SK-N-SH (cell line): ENCODE data around the gene TRNP1. TPM values are rescaled to one million over a fixed set of nuclear protein-coding genes. Genes with fewer than 3 reads are reported as not detected.
A peak's percentile ranks its signal among the peaks of the same experiment; 100 is the strongest.

Experiments used
- CTCF ChIA-PET: fragments of 300-600, 350-600 bp; formaldehyde crosslinking; extraction: SDS; loops from one replicate; lab custom pipeline; 2021; lab: Yijun Ruan, JAX
- POLR2A ChIA-PET: fragments of 350-600 bp; sonication (Branson Sonifier 250); formaldehyde crosslinking; extraction: SDS; loops from one replicate; lab custom pipeline; 2020; ENCODE audit warnings: antibody characterized with exemption, inconsistent platforms; lab: Yijun Ruan, JAX
- DNase-seq: peaks from one replicate; pipeline ENCODE4 v3.0.0; 2012
- H2AFZ ChIP-seq: fragments of 200-600 bp; sonication (generic); 2 replicates; pipeline ENCODE4 v1.8.1; 2016; ENCODE audit warnings: antibody characterized with exemption, mild to moderate bottlenecking, low read depth
- H3F3A ChIP-seq: fragments of 200-600 bp; sonication (generic); replicated peaks from 2 replicates; pipeline ENCODE3; 2016; ENCODE audit warnings: antibody characterized with exemption, mild to moderate bottlenecking; ENCODE audit not compliant: insufficient read depth
- H3K27ac ChIP-seq, 2 experiments: fragments of 200-500 bp in 1 of 2; fragments of 200-600 bp in 1 of 2; sonication (Bioruptor generic) in 1 of 2; sonication (generic), shearing (Covaris generic) in 1 of 2; 2 replicates each; pipeline versions ENCODE4 v1.5.1 to v1.6.1; 2014 to 2016; ENCODE audit warnings: low read depth in 2 of 2, inconsistent platforms in 1 of 2, low read length in 1 of 2, mild to moderate bottlenecking in 1 of 2, mixed read lengths in 1 of 2
- H3K27me3 ChIP-seq: fragments of 200-600 bp; sonication (generic), shearing (Covaris generic); 2 replicates; pipeline ENCODE4 v1.6.1; 2016; ENCODE audit warnings: mixed run types; ENCODE audit not compliant: insufficient read depth
- H3K36me3 ChIP-seq, 2 experiments: fragments of 200-500 bp in 1 of 2; fragments of 200-600 bp in 1 of 2; sonication (Bioruptor generic) in 1 of 2; sonication (generic) in 1 of 2; replicated peaks in 1 of 2; 2 replicates each; pipeline versions ENCODE3 to v1.5.1; 2014 to 2016; ENCODE audit warnings: low read length in 1 of 2, mild to moderate bottlenecking in 1 of 2; ENCODE audit not compliant: insufficient read depth in 2 of 2, control insufficient read depth in 1 of 2
- H3K4me1 ChIP-seq, 2 experiments: fragments of 200-500 bp in 1 of 2; fragments of 200-600 bp in 1 of 2; sonication (Bioruptor generic) in 1 of 2; sonication (generic), shearing (Covaris generic) in 1 of 2; 2 replicates each; pipeline versions ENCODE4 v1.5.1 to v1.6.1; 2014 to 2016; ENCODE audit warnings: low read depth in 1 of 2, low read length in 1 of 2, mixed run types in 1 of 2; ENCODE audit not compliant: insufficient read depth in 2 of 2, control insufficient read depth in 1 of 2
- H3K4me2 ChIP-seq: fragments of 200-600 bp; sonication (generic), shearing (Covaris generic); 2 replicates; pipeline ENCODE4 v1.6.1; 2017; ENCODE audit warnings: mixed run types
- H3K4me3 ChIP-seq, 2 experiments: fragments of 200-500 bp in 1 of 2; fragments of 200-600 bp in 1 of 2; sonication (Bioruptor generic) in 1 of 2; sonication (generic), shearing (Covaris generic) in 1 of 2; 2 replicates each; pipeline versions ENCODE4 v1.5.1 to v1.8.1; 2014 to 2016; ENCODE audit warnings: low read depth in 2 of 2, inconsistent platforms in 1 of 2, low read length in 1 of 2, mild to moderate bottlenecking in 1 of 2, mixed read lengths in 1 of 2, moderate library complexity in 1 of 2
- H3K79me2 ChIP-seq: fragments of 200-600 bp; sonication (generic); 2 replicates; pipeline ENCODE4 v1.8.1; 2017; ENCODE audit warnings: mild to moderate bottlenecking; ENCODE audit not compliant: insufficient read depth
- H3K9ac ChIP-seq: fragments of 200-600 bp; sonication (generic); 2 replicates; pipeline ENCODE4 v1.6.1; 2017; ENCODE audit warnings: mixed run types
- H3K9me2 ChIP-seq: fragments of 200-600 bp; sonication (generic); 2 replicates; pipeline ENCODE4 v1.6.1; 2017; ENCODE audit warnings: mixed run types
- H3K9me3 ChIP-seq: fragments of 200-600 bp; sonication (generic); 2 replicates; pipeline ENCODE4 v1.6.1; 2017; ENCODE audit warnings: mixed run types, mild to moderate bottlenecking, moderate library complexity
- H4K20me1 ChIP-seq: fragments of 200-600 bp; sonication (generic); 2 replicates; pipeline ENCODE4 v1.6.1; 2017; ENCODE audit warnings: mild to moderate bottlenecking, mixed run types; ENCODE audit not compliant: insufficient read depth
- CHD2 ChIP-seq: fragments of 150-350 bp; IDR thresholded peaks from 2 replicates; pipeline ENCODE4 v1.6.1; 2018; ENCODE audit warnings: low read length; ENCODE audit not compliant: partially characterized antibody
- CTCF ChIP-seq: fragments of 200-600 bp; sonication (generic); IDR thresholded peaks from 2 replicates; pipeline ENCODE4 v1.6.1; 2017; ENCODE audit warnings: antibody characterized with exemption, mild to moderate bottlenecking, moderate library complexity
- EZH2phosphoT487 ChIP-seq: fragments of 200-600 bp; sonication (generic); IDR thresholded peaks from 2 replicates; pipeline ENCODE4 v1.6.1; 2017; ENCODE audit warnings: low read depth, mixed run types, mild to moderate bottlenecking, antibody characterized with exemption, moderate library complexity, borderline replicate concordance
- FOSL2 ChIP-seq: IDR thresholded peaks from 2 replicates; pipeline ENCODE4 v1.4.0; 2012; ENCODE audit warnings: low read depth, mild to moderate bottlenecking, moderate library complexity, borderline replicate concordance
- FOXJ3 ChIP-seq: sonication (generic); formaldehyde crosslinking; IDR thresholded peaks from 2 replicates; pipeline ENCODE4 v1.5.1; 2020; ENCODE audit warnings: mild to moderate bottlenecking, missing genetic modification reagents
- GABPA ChIP-seq: IDR thresholded peaks from 2 replicates; pipeline ENCODE4 v1.4.0; 2012; ENCODE audit warnings: low read depth, mild to moderate bottlenecking
- GATA2 ChIP-seq: sonication (generic); formaldehyde crosslinking; IDR thresholded peaks from 2 replicates; pipeline ENCODE4 v1.5.0; 2020; ENCODE audit warnings: mild to moderate bottlenecking, missing genetic modification reagents
- IRF3 ChIP-seq: fragments of 150-350 bp; IDR thresholded peaks from 2 replicates; pipeline ENCODE4 v1.6.1; 2016; ENCODE audit warnings: mild to moderate bottlenecking, low read depth, low read length
- JUND ChIP-seq: IDR thresholded peaks from 2 replicates; pipeline ENCODE4 v1.4.0; 2012
- MAX ChIP-seq: IDR thresholded peaks from 2 replicates; pipeline ENCODE4 v1.4.0; 2012; ENCODE audit warnings: low read depth
- MEF2A ChIP-seq: IDR thresholded peaks from 2 replicates; pipeline ENCODE4 v1.4.0; 2012; ENCODE audit warnings: low read depth, borderline replicate concordance
- NFIC ChIP-seq: IDR thresholded peaks from 2 replicates; pipeline ENCODE4 v1.4.0; 2012; ENCODE audit warnings: borderline replicate concordance
- NRF1 ChIP-seq: IDR thresholded peaks from 2 replicates; pipeline ENCODE4 v1.6.1; 2012; ENCODE audit warnings: low read depth, mild to moderate bottlenecking, low read length
- POLR2AphosphoS5 ChIP-seq: IDR thresholded peaks from 2 replicates; pipeline ENCODE4 v1.6.1; 2012; ENCODE audit warnings: low read depth, low read length
- RCOR1 ChIP-seq: fragments of 150-350 bp; IDR thresholded peaks from 2 replicates; pipeline ENCODE4 v1.6.1; 2017; ENCODE audit warnings: antibody characterized with exemption, low read length
- REST ChIP-seq: IDR thresholded peaks from 2 replicates; pipeline ENCODE4 v1.6.1; 2012; ENCODE audit warnings: mild to moderate bottlenecking, low read depth, low read length, moderate library complexity
- RFX5 ChIP-seq: IDR thresholded peaks from 2 replicates; pipeline ENCODE4 v1.6.1; 2012; ENCODE audit warnings: mild to moderate bottlenecking, improper control_type of control experiment, low read length
- RXRA ChIP-seq: IDR thresholded peaks from 2 replicates; pipeline ENCODE4 v1.4.0; 2012; ENCODE audit warnings: low read depth, mild to moderate bottlenecking, borderline replicate concordance
- SMC3 ChIP-seq: IDR thresholded peaks from 2 replicates; pipeline ENCODE4 v1.6.1; 2012; ENCODE audit warnings: low read depth, low read length, improper control_type of control experiment
- TAF1 ChIP-seq: IDR thresholded peaks from 2 replicates; pipeline ENCODE4 v1.6.1; 2012; ENCODE audit warnings: low read depth, mild to moderate bottlenecking, low read length, moderate library complexity, borderline replicate concordance
- TCF12 ChIP-seq: IDR thresholded peaks from 2 replicates; pipeline ENCODE4 v1.4.0; 2012
- USF1 ChIP-seq: IDR thresholded peaks from 2 replicates; pipeline ENCODE4 v1.4.0; 2012; ENCODE audit warnings: low read depth, borderline replicate concordance
- YY1 ChIP-seq: IDR thresholded peaks from 2 replicates; pipeline ENCODE4 v1.4.0; 2012; ENCODE audit warnings: low read depth, mild to moderate bottlenecking
- ZBTB33 ChIP-seq: IDR thresholded peaks from 2 replicates; pipeline ENCODE4 v1.4.0; 2012; ENCODE audit warnings: low read depth, borderline replicate concordance
- WGBS: methylation state at CpG from one replicate; pipeline ENCODE4 v1.1.6; 2017; ENCODE audit warnings: low lambda C conversion rate; 5-methylcytosine and 5-hydroxymethylcytosine counted together
- polyA plus RNA-seq, 3 experiments: library from polyadenylated mRNA; depleted of rRNA; stranded (reverse); fragments of >200 nt; gene quantifications; 2 replicates each; pipeline ENCODE4 v1.2.3, GENCODE V29; 2012

Gene TRNP1
- polyA plus RNA-seq, 1 of the 3 experiments (the other 2 are of a cell fraction): 8.8 TPM

GRCh38 chr1:26999440-26999987 lies 6.0 kb downstream of the TRNP1 start:
- Histone ChIP-seq H3K4me3 (no peak overlapping the region), H3K36me3 (no peaks in the 10 kb centered on the region), H4K20me1 (no peaks in the 10 kb centered on the region; the same call in 1 of the 2 replicates), H3K9ac (peak overlapping the region; percentile 53; the same call in 1 of the 2 replicates), H3K27ac (peak overlapping the region in 1 of 2 experiments; percentile 92; a peak in 2 of 4 replicates), H3K9me3 (no peaks in the 10 kb centered on the region), H3K4me1 (peaks cover 10 to 30% of the 10 kb centered on the region in 2 experiments; a peak in 3 of 4 replicates), H3F3A (peaks cover 15% of the 10 kb centered on the region), H3K27me3 (no peaks in the 10 kb centered on the region), H3K79me2 (peaks cover 4% of the 10 kb centered on the region), H2AFZ (peak overlapping the region; percentile 52; the same call in 1 of the 2 replicates), H3K4me2 (peak overlapping the region; percentile 74), H3K9me2 (no peaks in the 10 kb centered on the region)
- POLR2A ChIA-PET: no interaction called here
- CTCF ChIA-PET: interaction anchor here (2.1 kb wide), 1 partner anchor 98 kb away, joined by 6 read pairs; no protein-coding TSS in a partner anchor
- WGBS: 47% methylated on average over 6 of the region's 7 CpGs
- no peak for DNase-seq
- TF ChIP-seq FOSL2: peak; percentile 60; the same call in 1 of the 2 replicates
- TF ChIP-seq CHD2: no peak
- no peak for TF ChIP-seq EZH2phosphoT487
- TF ChIP-seq REST: peak; percentile 67
- no peak for TF ChIP-seq FOXJ3 (CRISPR knock-in tag)
- no peak for TF ChIP-seq SMC3
- no peak for TF ChIP-seq GATA2 (CRISPR knock-in tag)
- peak; percentile 72 for TF ChIP-seq TCF12
- TF ChIP-seq NRF1: no peak
- no peak for TF ChIP-seq USF1
- no peak for TF ChIP-seq TAF1
- TF ChIP-seq RCOR1: no peak
- TF ChIP-seq YY1: 0 out of 2 replicates have a peak, but pooled peaks have one; percentile 43
- TF ChIP-seq MEF2A: no peak
- no peak for TF ChIP-seq ZBTB33
- TF ChIP-seq CTCF: no peak
- TF ChIP-seq RXRA: peak; percentile 56; the same call in 1 of the 2 replicates
- peak; percentile 77 for TF ChIP-seq NFIC
- TF ChIP-seq GABPA: no peak
- TF ChIP-seq JUND: peak; percentile 67
- no peak for TF ChIP-seq IRF3
- no peak for TF ChIP-seq RFX5
- peak; percentile 56; the same call in 1 of the 2 replicates for TF ChIP-seq POLR2AphosphoS5
- TF ChIP-seq MAX: no peak; the same call in 1 of the 2 replicates
